Body of pancreas (tissue), 4 donors: ENCODE data around the gene PHPT1. TPM values are rescaled to one million over a fixed set of nuclear protein-coding genes. Genes with fewer than 3 reads are reported as not detected.
A peak's percentile ranks its signal among the peaks of the same experiment; 100 is the strongest.

Experiments used
- ATAC-seq: fragments of 150-250 bp; one replicate; pipeline ENCODE4 v1.9.1; 2016
- DNase-seq, 4 donors: peaks; one replicate each; pipeline ENCODE4 v3.0.0-alpha.2; 2019
- H3K27ac ChIP-seq, 4 donors: fragments of 200-600 bp; sonication (generic); 1 replicate in 3 of 4; 2 replicates in 1 of 4; pipeline versions ENCODE4 v1.5.1 to v1.6.1; 2016 to 2019; ENCODE audit warnings: mild to moderate bottlenecking in 1 of 4, mixed read lengths in 1 of 4, moderate library complexity in 1 of 4
- H3K27me3 ChIP-seq, 2 donors: fragments of 200-600 bp; sonication (generic); one replicate each; pipeline ENCODE4 v1.6.0; 2016; ENCODE audit warnings: mild to moderate bottlenecking in 1 of 2
- H3K36me3 ChIP-seq, 2 donors: fragments of 200-600 bp; sonication (generic); replicated peaks in 1 of 2; 2 replicates each; pipeline ENCODE4 v1.5.1; 2016; ENCODE audit warnings: low read depth in 2 of 2; ENCODE audit not compliant: insufficient read depth in 1 of 2
- H3K4me1 ChIP-seq: fragments of 200-600 bp; sonication (generic); one replicate; pipeline ENCODE4 v1.6.0; 2016
- H3K4me3 ChIP-seq, 2 donors: fragments of 200-600 bp; sonication (generic); 1 replicate in 1 of 2; 2 replicates in 1 of 2; pipeline ENCODE4 v1.5.1; 2016 to 2019
- H3K9me3 ChIP-seq, 3 donors: fragments of 200-600 bp; sonication (generic); 1 replicate in 2 of 3; 2 replicates in 1 of 3; pipeline ENCODE4 v1.5.1; 2016
- CTCF ChIP-seq, 7 experiments: fragments of 450-650 bp in 4 of 7; fragments of 200-600 bp in 3 of 7; sonication (generic) in 3 of 7; IDR thresholded peaks; one replicate each; pipeline ENCODE4 v1.5.1; 2016 to 2019; ENCODE audit warnings: antibody characterized with exemption in 7 of 7
- POLR2A ChIP-seq, 3 donors: fragments of 450-650 bp; IDR thresholded peaks; one replicate each; pipeline ENCODE4 v1.6.1; 2016; ENCODE audit warnings: antibody characterized with exemption in 3 of 3, mild to moderate bottlenecking in 2 of 3
- WGBS, 2 donors: methylation state at CpG; one replicate each; pipeline ENCODE4 v1.1.5; 2017; 5-methylcytosine and 5-hydroxymethylcytosine counted together
- intact Hi-C: fragments of 100-400 bp; cut with DNase I; formaldehyde crosslinking; loops from one replicate; pipeline ENCODE4 v1.15.1; 2023
- total RNA-seq, 2 donors: library from RNA; depleted of rRNA; stranded (reverse); fragments of >200 nt; gene quantifications; one replicate each; pipeline ENCODE4 v1.1.0, GENCODE V29; 2016

Gene PHPT1
- total RNA-seq, 2 donors from 2014 or later = 60.6 to 65.6 TPM

- 82 to 93% methylated on average over 8 to 22 of the region's 29 CpGs for WGBS, 2 donors
- Histone ChIP-seq H3K36me3 (no peaks in the 10 kb centered on the region), H3K4me3 (no peak overlapping the region), H3K27me3 (no peaks in the 10 kb centered on the region), H3K4me1 (peaks cover 50% of the 10 kb centered on the region), H3K27ac (peak overlapping the region in 3 of 4 donors; percentile 9 to 66 (median 64)), H3K9me3 (no peaks in the 10 kb centered on the region)
- no peak for ATAC-seq
- peak in 2 of 4 donors; percentile 11 for DNase-seq
- intact Hi-C loops = loop anchor here (10.0 kb wide), 1 partner anchor 92 kb away; the partner anchor contains the start of genes C8G and FBXW5
- TF ChIP-seq CTCF (IDR thresholded peaks at IDR 0.05) (no peak), POLR2A (IDR thresholded peaks at IDR 0.05) (no peak)
These were observed 3.7 kb downstream of the PHPT1 start for GRCh38 chr9:136852664-136853595.

- no peak for TF ChIP-seq CTCF (IDR thresholded peaks at IDR 0.05)
- no peak for TF ChIP-seq POLR2A (IDR thresholded peaks at IDR 0.05)
- Histone ChIP-seq H3K36me3 (no peaks in the 10 kb centered on the region), H3K9me3 (no peaks in the 10 kb centered on the region), H3K27ac (no peak overlapping the region), H3K4me1 (peaks cover 57% of the 10 kb centered on the region), H3K27me3 (no peaks in the 10 kb centered on the region), H3K4me3 (no peak overlapping the region)
- no peak for ATAC-seq
- 74 to 87% methylated on average over 10 to 16 of the region's 18 CpGs for WGBS, 2 donors
- DNase-seq = peak in 2 of 4 donors; percentile 13 to 16
- intact Hi-C loops = loop anchor here (10.0 kb wide), 1 partner anchor 91 kb away; the partner anchor contains the start of genes C8G and FBXW5
These were observed 4.4 kb downstream of the PHPT1 start for GRCh38 chr9:136853596-136854112.

- no peaks in the 10 kb centered on the region for H3K9me3 ChIP-seq
- no peaks in the 10 kb centered on the region for H3K27me3 ChIP-seq
- peaks cover 63% of the 10 kb centered on the region for H3K4me1 ChIP-seq
- 80 to 100% methylated on average over 3 to 23 of the region's 30 CpGs for WGBS, 2 donors
- no peak overlapping the region for H3K4me3 ChIP-seq
- TF ChIP-seq POLR2A (IDR thresholded peaks at IDR 0.05) = no peak
- TF ChIP-seq CTCF (IDR thresholded peaks at IDR 0.05) = no peak
- DNase-seq (peak in 2 of 4 donors; percentile 19 to 26), ATAC-seq (no peak)
- H3K27ac ChIP-seq = no peak overlapping the region
- H3K36me3 ChIP-seq = no peaks in the 10 kb centered on the region
- intact Hi-C loops = loop anchor here (10.0 kb wide), 1 partner anchor 91 kb away; the partner anchor contains the start of genes C8G and FBXW5
These were observed 5.1 kb downstream of the PHPT1 start for GRCh38 chr9:136854113-136854841.

GRCh38 chr9:136854842-136855460 lies 5.7 kb downstream of the PHPT1 start:
- 91 to 95% methylated on average over 7 to 22 of the region's 23 CpGs for WGBS, 2 donors
- Histone ChIP-seq H3K27ac (no peak overlapping the region), H3K36me3 (no peaks in the 10 kb centered on the region), H3K9me3 (no peaks in the 10 kb centered on the region), H3K4me3 (no peak overlapping the region), H3K4me1 (peaks cover 66% of the 10 kb centered on the region), H3K27me3 (no peaks in the 10 kb centered on the region)
- ATAC-seq (no peak), DNase-seq (peak in 2 of 4 donors; percentile 11 to 14)
- intact Hi-C loops = loop anchor here (10.0 kb wide), 1 partner anchor 90 kb away; the partner anchor contains the start of genes C8G and FBXW5
- TF ChIP-seq POLR2A (IDR thresholded peaks at IDR 0.05) = no peak
- no peak for TF ChIP-seq CTCF (IDR thresholded peaks at IDR 0.05)
